GM19240 (cell line): ENCODE measurements around the gene ZNF275.
"Not testable (repeated sequence)": the region's sequence is repeated elsewhere in the genome, so short reads cannot be mapped to it uniquely, and the experiment has no call there.

ENCODE experiments used
- DNase-seq: peaks from one replicate; pipeline ENCODE4 v3.0.0; 2011; ENCODE audit warnings: low spot score; ENCODE audit not compliant: insufficient read length

The ZNF275 gene

GRCh38 chrX:153318811-153319210 is 15.1 kb upstream of the ZNF275 start:
- DNase-seq: no peak

- DNase-seq: no peak
These were observed 14.5 kb upstream of the ZNF275 start for GRCh38 chrX:153319295-153320046.

- not testable (repeated sequence) for DNase-seq
These were observed 13.9 kb upstream of the ZNF275 start for GRCh38 chrX:153320047-153320443.

- no peak for DNase-seq
These were observed 13.3 kb upstream of the ZNF275 start for GRCh38 chrX:153320555-153321184.

GRCh38 chrX:153321381-153322124 is 12.4 kb upstream of the ZNF275 start, which contains the start of gene PNMA6F:
Gene PNMA6F (minus strand): TSS chrX:153321767. CDS start chrX:153320674, 1,093 bp downstream.
- no peak for DNase-seq

GRCh38 chrX:153327561-153327960 is 6.4 kb upstream of the ZNF275 start:
- no peak for DNase-seq

GRCh38 chrX:153333266-153333665 is 687 bp upstream of the ZNF275 start:
- DNase-seq: no peak

GRCh38 chrX:153334654-153335295 is 822 bp downstream of the ZNF275 start:
- no peak for DNase-seq

GRCh38 chrX:153336121-153336894 is 2.4 kb downstream of the ZNF275 start:
- DNase-seq: peak; percentile 35

- no peak for DNase-seq
These were observed 3.0 kb downstream of the ZNF275 start for GRCh38 chrX:153336988-153337387.

GRCh38 chrX:153338836-153339235 is 4.9 kb downstream of the ZNF275 start:
- no peak for DNase-seq

GRCh38 chrX:153339662-153340061 is 5.7 kb downstream of the ZNF275 start:
- DNase-seq: no peak

- DNase-seq: no peak
These were observed 6.2 kb downstream of the ZNF275 start for GRCh38 chrX:153340111-153340510.

GRCh38 chrX:153342762-153343558 is 9.0 kb downstream of the ZNF275 start:
- DNase-seq: no peak

- no peak for DNase-seq
These were observed 9.7 kb downstream of the ZNF275 start for GRCh38 chrX:153343674-153344073.

GRCh38 chrX:153347530-153347929 is 13.6 kb downstream of the ZNF275 start:
- DNase-seq: no peak

- no peak for DNase-seq
These were observed 14.5 kb downstream of the ZNF275 start for GRCh38 chrX:153348421-153348820.

- no peak for DNase-seq
These were observed 16.0 kb downstream of the ZNF275 start for GRCh38 chrX:153349952-153350351.

GRCh38 chrX:153351981-153352380 is 18.0 kb downstream of the ZNF275 start:
- DNase-seq: no peak

- no peak for DNase-seq
These were observed 18.9 kb downstream of the ZNF275 start for GRCh38 chrX:153352858-153353257.
